ENCODE data around the gene NR2F2. TPM values are rescaled to one million over a fixed set of nuclear protein-coding genes. Genes with fewer than 3 reads are reported as not detected.
A peak's percentile ranks its signal among the peaks of the same experiment; 100 is the strongest.

The NR2F2 gene
- total RNA-seq, 2 experiments from 2014 or later = not detected

- Mint-ChIP-seq H3K4me1 (peaks cover 4% of the 10 kb centered on the region), H3K4me3 (no peak overlapping the region), H3K27me3 (peaks cover 80% of the 10 kb centered on the region), H3K9me3 (no peaks in the 10 kb centered on the region), H3K36me3 (no peaks in the 10 kb centered on the region), H3K27ac (no peak overlapping the region)
- DNase-seq (no peak), ATAC-seq (ENCODE audit: low read depth) (no peak)
- POLR2A ChIA-PET = no interaction called here
These were observed 7.0 kb upstream of the NR2F2 start for GRCh38 chr15:96323319-96324145.

- POLR2A ChIA-PET = no interaction called here
- Mint-ChIP-seq H3K4me1 (peaks cover 5% of the 10 kb centered on the region), H3K9me3 (peaks cover under 1% of the 10 kb centered on the region), H3K27me3 (peaks cover 86% of the 10 kb centered on the region), H3K27ac (no peak overlapping the region), H3K4me3 (no peak overlapping the region), H3K36me3 (no peaks in the 10 kb centered on the region)
- ATAC-seq (ENCODE audit: low read depth) (no peak), DNase-seq (no peak)
These were observed 6.2 kb upstream of the NR2F2 start for GRCh38 chr15:96324192-96324895.

DNA sequence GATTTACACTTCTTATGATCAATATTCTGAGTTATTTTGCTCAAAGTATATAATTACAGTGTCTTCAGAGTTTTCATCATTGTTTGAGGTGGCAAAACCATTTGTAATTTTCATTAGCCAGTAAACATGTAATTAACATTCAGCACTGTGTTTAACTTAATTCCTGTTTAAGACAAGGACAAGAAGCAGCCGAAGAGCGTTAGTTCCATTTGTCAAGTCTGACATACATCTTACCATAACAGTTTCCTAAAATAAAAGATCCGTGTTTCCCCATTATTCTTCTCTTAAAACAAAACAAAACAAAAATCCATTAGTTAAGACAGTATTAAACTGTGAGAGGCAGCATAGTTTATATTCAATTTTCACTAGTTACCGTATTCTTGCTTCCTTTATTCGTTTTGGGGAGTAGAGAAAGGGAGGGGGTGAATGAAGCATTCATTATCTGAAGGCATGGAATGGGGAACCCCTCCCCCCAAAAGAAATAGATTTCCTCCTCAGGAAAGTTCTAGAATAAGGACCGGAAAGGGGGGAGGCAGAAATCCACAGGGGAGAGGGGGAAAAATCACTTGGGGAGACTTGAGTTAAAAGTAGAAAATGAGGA lies 5.5 kb upstream of the NR2F2 start:
- Mint-ChIP-seq H3K27ac (no peak overlapping the region), H3K9me3 (peaks cover 3% of the 10 kb centered on the region), H3K4me1 (peaks cover 8% of the 10 kb centered on the region), H3K4me3 (no peak overlapping the region), H3K27me3 (peaks cover 86% of the 10 kb centered on the region), H3K36me3 (no peaks in the 10 kb centered on the region)
- POLR2A ChIA-PET = no interaction called here
- ATAC-seq (ENCODE audit: low read depth) = no peak
- DNase-seq = no peak

- Mint-ChIP-seq H3K27me3 (peaks cover 85% of the 10 kb centered on the region), H3K4me3 (no peak overlapping the region), H3K27ac (no peak overlapping the region), H3K4me1 (peaks cover 11% of the 10 kb centered on the region), H3K9me3 (peaks cover 3% of the 10 kb centered on the region), H3K36me3 (peaks cover 2% of the 10 kb centered on the region)
- DNase-seq = no peak
- ATAC-seq (ENCODE audit: low read depth) = no peak
- POLR2A ChIA-PET = no interaction called here
These were observed 4.8 kb upstream of the NR2F2 start for GRCh38 chr15:96325541-96326327.

DNA sequence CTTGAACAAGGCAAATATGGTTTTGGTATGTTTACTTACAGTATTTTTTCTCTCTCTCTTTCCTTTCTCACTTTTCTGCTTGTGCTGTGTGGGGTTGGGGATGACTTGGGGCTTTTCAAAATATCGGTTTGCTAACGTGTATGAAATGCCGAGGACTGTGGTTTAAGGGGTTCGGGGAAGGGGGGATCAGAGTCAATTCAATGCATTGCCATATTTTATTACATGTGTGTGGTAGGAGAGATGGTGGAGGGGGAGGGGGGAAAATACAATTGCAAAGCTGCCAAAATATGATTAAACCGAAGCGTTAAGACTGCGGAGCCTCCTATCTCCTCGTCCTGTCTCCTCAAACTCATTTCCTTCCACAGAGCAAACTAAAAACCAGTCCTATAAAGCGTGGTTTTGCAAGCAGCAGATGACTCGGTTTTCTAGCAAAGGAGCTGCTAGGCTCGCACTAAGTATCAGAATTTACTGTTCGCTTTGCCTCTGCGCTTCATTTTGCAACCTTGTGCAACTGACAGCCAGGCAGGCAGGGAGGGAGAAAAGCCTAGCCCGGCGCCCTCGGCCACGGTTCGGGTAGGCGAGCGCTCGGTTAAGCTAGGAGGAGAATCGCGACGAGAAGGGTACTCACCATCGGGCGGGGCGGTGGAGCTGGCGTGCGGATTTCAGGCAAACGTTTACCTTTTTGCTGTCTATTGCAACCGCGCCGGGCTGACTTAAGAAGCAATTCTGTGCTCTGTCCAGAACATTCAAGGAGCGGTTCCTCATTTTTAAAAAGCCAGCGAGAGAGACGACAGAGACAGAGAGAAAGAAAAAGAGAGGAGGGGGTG lies 4.0 kb upstream of the NR2F2 start:
- ATAC-seq (ENCODE audit: low read depth) (no peak), DNase-seq (no peak)
- Mint-ChIP-seq H3K27me3 (peaks cover 82% of the 10 kb centered on the region), H3K9me3 (peaks cover 3% of the 10 kb centered on the region), H3K27ac (peak overlapping the region; percentile 23), H3K36me3 (peaks cover 5% of the 10 kb centered on the region), H3K4me1 (peaks cover 12% of the 10 kb centered on the region), H3K4me3 (peak overlapping the region; percentile 26)
- POLR2A ChIA-PET = interaction anchor here (0.9 kb wide), 1 partner anchor 31 kb away, joined by 4 read pairs; no protein-coding TSS in a partner anchor

GRCh38 chr15:96327155-96327741 lies 3.3 kb upstream of the NR2F2 start:
- DNase-seq (no peak), ATAC-seq (ENCODE audit: low read depth) (no peak)
- H3K36me3 Mint-ChIP-seq = peaks cover 5% of the 10 kb centered on the region
- POLR2A ChIA-PET = interaction anchor here (0.9 kb wide), 1 partner anchor 31 kb away, joined by 4 read pairs; no protein-coding TSS in a partner anchor
- H3K4me1 Mint-ChIP-seq = peaks cover 14% of the 10 kb centered on the region
- peaks cover 3% of the 10 kb centered on the region for H3K9me3 Mint-ChIP-seq
- peak overlapping the region; percentile 23 for H3K27ac Mint-ChIP-seq
- H3K27me3 Mint-ChIP-seq = peaks cover 83% of the 10 kb centered on the region
- H3K4me3 Mint-ChIP-seq = no peak overlapping the region

DNA sequence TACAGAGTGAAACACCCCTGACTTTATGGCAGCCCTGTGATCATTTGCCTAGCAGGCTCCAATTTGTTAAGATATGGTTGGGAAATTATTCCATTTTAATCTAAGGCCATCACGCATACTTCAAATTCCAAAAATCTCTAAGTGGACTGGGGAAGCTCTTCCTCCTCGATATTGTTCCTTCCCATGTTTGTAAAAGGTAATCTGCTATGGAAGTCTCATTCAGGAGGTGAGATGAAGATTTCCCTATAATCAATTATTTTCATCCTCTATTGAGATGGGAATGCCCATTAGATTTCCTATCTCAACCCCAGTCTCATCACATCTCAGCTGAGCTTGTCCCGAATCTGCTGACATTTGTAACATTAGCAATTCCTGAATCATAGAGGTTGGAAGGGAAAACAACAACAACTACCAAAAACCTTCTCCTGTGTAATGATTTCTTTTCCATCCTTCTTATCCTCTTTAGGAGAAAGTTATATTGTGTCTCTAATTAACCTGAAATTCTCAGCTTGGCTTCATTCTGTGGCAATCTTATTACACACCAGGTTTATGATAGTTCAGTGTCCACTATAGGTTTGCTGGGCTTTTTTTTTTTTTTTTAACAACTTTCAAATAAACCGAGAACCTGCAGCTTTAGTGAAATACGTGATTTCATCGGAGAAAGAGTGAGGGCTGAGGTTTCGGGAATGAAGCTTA lies 2.2 kb upstream of the NR2F2 start:
- ATAC-seq (ENCODE audit: low read depth) (no peak), DNase-seq (no peak)
- H3K4me1 Mint-ChIP-seq = peaks cover 17% of the 10 kb centered on the region
- POLR2A ChIA-PET = no interaction called here
- H3K27me3 Mint-ChIP-seq = peaks cover 85% of the 10 kb centered on the region
- H3K9me3 Mint-ChIP-seq = peaks cover 4% of the 10 kb centered on the region
- peaks cover 9% of the 10 kb centered on the region for H3K36me3 Mint-ChIP-seq
- H3K27ac Mint-ChIP-seq = no peak overlapping the region
- H3K4me3 Mint-ChIP-seq = no peak overlapping the region

DNA sequence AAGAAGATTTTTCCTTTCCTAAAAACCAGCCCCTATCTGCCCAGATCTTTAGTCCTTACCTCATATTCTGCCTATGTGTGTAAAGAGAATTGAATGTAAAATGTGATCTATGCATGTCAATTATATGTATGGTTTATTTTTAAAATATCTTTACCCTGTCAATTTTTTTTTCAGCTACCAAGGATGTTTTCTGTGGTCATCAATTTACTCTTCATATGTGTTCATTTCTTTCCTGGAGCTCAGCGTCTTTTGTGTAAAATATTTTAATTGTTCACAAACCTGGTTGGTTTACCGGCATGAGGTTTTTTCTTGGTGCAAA lies 1.7 kb upstream of the NR2F2 start:
- no peak for DNase-seq
- POLR2A ChIA-PET = no interaction called here
- H3K36me3 Mint-ChIP-seq = peaks cover 9% of the 10 kb centered on the region
- H3K4me3 Mint-ChIP-seq = no peak overlapping the region
- no peak for ATAC-seq (ENCODE audit: low read depth)
- H3K27me3 Mint-ChIP-seq = peaks cover 84% of the 10 kb centered on the region
- H3K9me3 Mint-ChIP-seq = peaks cover 4% of the 10 kb centered on the region
- H3K4me1 Mint-ChIP-seq = peaks cover 18% of the 10 kb centered on the region
- no peak overlapping the region for H3K27ac Mint-ChIP-seq

DNA sequence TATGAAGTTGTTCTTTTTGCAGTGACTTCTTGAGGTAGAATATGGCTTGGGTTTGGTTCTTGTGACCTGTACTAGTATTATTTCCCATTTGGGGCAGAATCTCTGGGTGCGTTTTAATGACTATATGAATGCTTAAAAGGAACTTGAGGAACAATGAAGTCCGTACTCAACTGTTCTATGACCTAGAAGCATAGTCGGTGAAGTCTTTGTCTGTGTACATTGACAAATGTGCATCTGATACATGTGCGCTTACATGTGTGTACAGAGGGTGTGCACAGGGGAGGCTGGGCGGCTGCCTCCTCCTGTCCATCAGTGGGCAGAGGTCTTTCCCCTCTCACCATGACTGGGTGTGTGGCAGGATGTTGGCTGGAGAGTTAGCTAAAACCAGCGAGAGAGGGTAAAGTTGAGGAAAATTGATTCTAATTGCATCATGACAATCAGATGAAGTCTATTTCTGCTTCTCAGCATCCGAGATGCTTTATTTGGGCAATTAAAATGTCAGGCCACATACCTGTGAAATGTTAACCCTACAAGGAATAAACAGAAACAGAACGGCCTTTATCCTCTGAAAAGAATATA lies 1.0 kb upstream of the NR2F2 start:
- Mint-ChIP-seq H3K9me3 (peaks cover 4% of the 10 kb centered on the region), H3K4me1 (peaks cover 18% of the 10 kb centered on the region), H3K4me3 (no peak overlapping the region), H3K27ac (no peak overlapping the region), H3K36me3 (peaks cover 9% of the 10 kb centered on the region), H3K27me3 (peaks cover 82% of the 10 kb centered on the region)
- no peak for ATAC-seq (ENCODE audit: low read depth)
- DNase-seq = no peak
- POLR2A ChIA-PET = no interaction called here

DNA sequence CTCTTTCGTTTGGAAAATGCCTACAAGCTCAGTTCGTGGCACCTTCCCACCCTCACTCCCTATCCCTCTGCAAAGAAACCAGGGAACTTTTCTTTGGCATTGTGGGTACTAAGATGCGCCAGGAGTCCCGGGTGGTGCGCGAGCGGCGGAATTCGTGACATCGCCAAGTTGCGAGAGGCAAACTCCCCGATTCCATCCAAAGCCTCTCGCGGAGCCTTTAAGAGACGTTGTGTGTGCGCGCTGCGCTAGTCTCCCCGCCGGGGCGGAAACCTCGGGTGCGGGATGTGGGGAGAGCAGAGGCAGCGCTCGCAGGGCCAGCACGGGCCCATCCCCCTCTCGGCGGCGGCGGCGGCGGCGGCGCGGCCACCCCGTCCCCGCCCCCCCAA lies 443 bp upstream of the NR2F2 start:
- POLR2A ChIA-PET = no interaction called here
- H3K9me3 Mint-ChIP-seq = peaks cover 4% of the 10 kb centered on the region
- DNase-seq (peak; percentile 51), ATAC-seq (ENCODE audit: low read depth) (peak; percentile 24)
- peaks cover 79% of the 10 kb centered on the region for H3K27me3 Mint-ChIP-seq
- peak overlapping the region; percentile 65 for H3K4me3 Mint-ChIP-seq
- H3K27ac Mint-ChIP-seq = peak overlapping the region; percentile 42
- H3K36me3 Mint-ChIP-seq = peaks cover 9% of the 10 kb centered on the region
- peaks cover 18% of the 10 kb centered on the region for H3K4me1 Mint-ChIP-seq

DNA sequence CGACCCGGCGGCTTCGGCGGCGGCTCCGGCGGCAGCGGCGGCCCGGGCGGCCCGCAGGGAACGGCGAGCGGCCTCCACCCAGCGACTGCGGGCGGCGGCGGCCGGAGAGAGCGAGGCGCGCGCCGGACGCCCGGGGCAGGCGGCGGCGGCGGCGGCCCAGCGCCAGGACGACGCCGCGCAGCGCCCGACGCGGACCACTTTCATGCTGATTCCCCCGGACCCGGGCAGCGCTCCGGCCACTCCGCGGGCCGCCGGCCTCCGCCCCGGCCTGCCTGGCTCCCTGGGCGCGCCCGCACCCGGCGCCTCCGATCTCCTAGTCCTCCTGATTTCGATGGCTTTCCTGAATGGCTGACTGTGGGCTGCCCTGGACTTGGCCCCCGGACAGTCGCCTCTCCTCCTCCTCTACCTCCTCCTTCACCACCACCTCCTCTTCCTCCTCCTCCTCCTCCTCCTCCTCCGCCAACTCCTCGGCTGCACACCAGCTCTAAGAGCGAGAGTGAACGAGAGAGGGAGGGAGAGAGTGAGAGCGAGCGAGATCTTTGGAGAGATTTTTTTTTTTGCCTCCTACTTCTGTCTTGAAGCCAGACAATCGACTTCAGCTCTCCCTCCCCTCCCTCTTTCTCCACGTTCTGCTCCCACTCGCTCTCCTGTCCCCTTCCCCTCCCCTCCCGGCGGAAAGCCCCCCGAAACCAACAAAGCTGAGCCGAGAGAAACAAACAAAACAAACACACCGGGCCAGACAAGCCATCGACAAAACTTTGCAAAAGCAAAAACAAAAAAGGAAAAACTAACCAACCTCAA lies 844 bp downstream of the NR2F2 start:
- peak overlapping the region; percentile 51 for H3K27ac Mint-ChIP-seq
- peaks cover 18% of the 10 kb centered on the region for H3K4me1 Mint-ChIP-seq
- peaks cover 76% of the 10 kb centered on the region for H3K27me3 Mint-ChIP-seq
- POLR2A ChIA-PET = interaction anchor here (0.7 kb wide), 1 partner anchor 118 kb away, joined by 3 read pairs; no protein-coding TSS in a partner anchor
- no peak for ATAC-seq (ENCODE audit: low read depth)
- peak overlapping the region; percentile 70 for H3K4me3 Mint-ChIP-seq
- peaks cover 6% of the 10 kb centered on the region for H3K9me3 Mint-ChIP-seq
- DNase-seq = no peak
- H3K36me3 Mint-ChIP-seq = peaks cover 9% of the 10 kb centered on the region
